Liver (tissue), 9 donors: ENCODE measurements around the gene DISC1. TPM values are rescaled to one million over a fixed set of nuclear protein-coding genes. Genes with fewer than 3 reads are reported as not detected.
A peak's percentile ranks its signal among the peaks of the same experiment; 100 is the strongest.

Experiments
- DNase-seq: peaks from one replicate; pipeline ENCODE4 v3.0.0-alpha.2; 2017; ENCODE audit warnings: low spot score
- H3K27ac ChIP-seq, 2 donors: one replicate each; pipeline ENCODE4 v1.7.0; 2013; ENCODE audit warnings: inconsistent platforms in 2 of 2, low read length in 2 of 2, control low read depth in 1 of 2, low read depth in 1 of 2, mild to moderate bottlenecking in 1 of 2
- H3K27me3 ChIP-seq, 4 donors: one replicate each; pipeline versions ENCODE4 v1.6.1 to v1.7.0; 2013; ENCODE audit warnings: low read length in 3 of 4, inconsistent platforms in 1 of 4, mild to moderate bottlenecking in 1 of 4, moderate library complexity in 1 of 4; ENCODE audit not compliant: control insufficient read depth in 4 of 4, insufficient read depth in 4 of 4
- H3K36me3 ChIP-seq, 4 donors: one replicate each; pipeline versions ENCODE4 v1.6.1 to v1.7.0; 2013; ENCODE audit warnings: low read length in 3 of 4, mild to moderate bottlenecking in 3 of 4, low read depth in 1 of 4, moderate library complexity in 1 of 4; ENCODE audit not compliant: control insufficient read depth in 4 of 4, insufficient read depth in 3 of 4
- H3K4me1 ChIP-seq, 4 donors: one replicate each; pipeline versions ENCODE4 v1.6.1 to v1.7.0; 2013; ENCODE audit warnings: low read length in 3 of 4, mild to moderate bottlenecking in 3 of 4, moderate library complexity in 1 of 4; ENCODE audit not compliant: control insufficient read depth in 4 of 4, insufficient read depth in 4 of 4
- H3K4me3 ChIP-seq, 3 donors: one replicate each; pipeline versions ENCODE4 v1.6.1 to v1.7.0; 2013; ENCODE audit warnings: low read length in 3 of 3, control low read depth in 1 of 3, low read depth in 1 of 3, mild to moderate bottlenecking in 1 of 3
- H3K9ac ChIP-seq, 2 donors: one replicate each; pipeline ENCODE4 v1.7.0; 2013; ENCODE audit warnings: low read length in 2 of 2, mild to moderate bottlenecking in 2 of 2, moderate library complexity in 2 of 2, control low read depth in 1 of 2, low read depth in 1 of 2
- H3K9me3 ChIP-seq, 4 donors: one replicate each; pipeline versions ENCODE4 v1.6.1 to v1.7.0; 2013; ENCODE audit warnings: low read length in 3 of 4; ENCODE audit not compliant: control insufficient read depth in 4 of 4
- EGR1 ChIP-seq, 2 donors: IDR thresholded peaks; 2 replicates each; pipeline ENCODE4 v1.6.1; 2016 to 2018; ENCODE audit warnings: antibody characterized with exemption in 2 of 2, low read depth in 2 of 2
- FOXA2 ChIP-seq: IDR thresholded peaks from 2 replicates; pipeline ENCODE4 v1.6.1; 2016; ENCODE audit warnings: antibody characterized with exemption
- GABPA ChIP-seq, 2 donors: IDR thresholded peaks in 1 of 2; conservative IDR thresholded peaks in 1 of 2; 2 replicates each; pipeline ENCODE4 v1.6.1; 2016; ENCODE audit warnings: antibody characterized with exemption in 2 of 2, mild to moderate bottlenecking in 1 of 2, moderate library complexity in 1 of 2
- HNF4A ChIP-seq, 2 donors: conservative IDR thresholded peaks; 2 replicates each; pipeline ENCODE4 v1.6.1; 2016; ENCODE audit warnings: antibody characterized with exemption in 2 of 2, mild to moderate bottlenecking in 2 of 2
- HNF4G ChIP-seq: IDR thresholded peaks from 2 replicates; pipeline ENCODE4 v1.6.1; 2016; ENCODE audit warnings: antibody characterized with exemption
- JUND ChIP-seq, 2 donors: IDR thresholded peaks; 2 replicates each; pipeline ENCODE4 v1.6.1; 2016; ENCODE audit warnings: antibody characterized with exemption in 2 of 2
- NR2F2 ChIP-seq: IDR thresholded peaks from 2 replicates; pipeline ENCODE4 v1.6.1; 2016; ENCODE audit warnings: antibody characterized with exemption
- RAD21 ChIP-seq, 2 donors: IDR thresholded peaks; 2 replicates each; pipeline ENCODE4 v1.6.1; 2016; ENCODE audit warnings: antibody characterized with exemption in 2 of 2, mild to moderate bottlenecking in 2 of 2
- RXRA ChIP-seq, 2 donors: IDR thresholded peaks; 2 replicates each; pipeline ENCODE4 v1.6.1; 2017 to 2018; ENCODE audit warnings: antibody characterized with exemption in 2 of 2, mild to moderate bottlenecking in 1 of 2
- SP1 ChIP-seq: IDR thresholded peaks from 2 replicates; pipeline ENCODE4 v1.6.1; 2018; ENCODE audit warnings: antibody characterized with exemption, mild to moderate bottlenecking
- TAF1 ChIP-seq: conservative IDR thresholded peaks from 2 replicates; pipeline ENCODE4 v1.6.1; 2016; ENCODE audit warnings: antibody characterized with exemption, mild to moderate bottlenecking
- YY1 ChIP-seq: IDR thresholded peaks from 2 replicates; pipeline ENCODE4 v1.6.1; 2016; ENCODE audit warnings: antibody characterized with exemption, mild to moderate bottlenecking
- WGBS: extraction: QIAGEN DNeasy Blood & Tissue Kit; methylation state at CpG from one replicate; pipeline ENCODE4 v1.1.7; 2013; 5-methylcytosine and 5-hydroxymethylcytosine counted together
- polyA plus RNA-seq, 2 donors: library from polyadenylated mRNA; stranded (reverse) in 1 of 2; unstranded in 1 of 2; fragments of 200-250 nt in 1 of 2; fragments of >200 nt in 1 of 2; fragmentation: Nextera tagmentation in 1 of 2; extraction: Ambion mirVana in 1 of 2; gene quantifications; one replicate each; pipeline versions ENCODE4 v1.2.1 to v1.2.3, GENCODE V29; 2013 to 2015
- total RNA-seq, 2 donors: library from RNA; depleted of rRNA; stranded (reverse); fragments of >200 nt; gene quantifications; one replicate each; pipeline ENCODE4 v1.2.3, GENCODE V29; 2014
- TF ChIP-seq, protein P1 (sequence below): IDR thresholded peaks from 2 replicates; pipeline ENCODE4 v1.6.1; 2016; ENCODE audit warnings: antibody characterized with exemption
- TF ChIP-seq, protein P2 (sequence below): IDR thresholded peaks from 2 replicates; pipeline ENCODE4 v1.6.1; 2016; ENCODE audit warnings: antibody characterized with exemption
- TF ChIP-seq, protein P3 (sequence below): IDR thresholded peaks from 2 replicates; pipeline ENCODE4 v1.6.1; 2016; ENCODE audit warnings: antibody characterized with exemption
- TF ChIP-seq, protein P4 (sequence below): fragments of 150-350 bp; IDR thresholded peaks from 2 replicates; pipeline ENCODE4 v1.5.1; 2017; ENCODE audit warnings: improper control_type of control experiment, low read depth, low read length; ENCODE audit not compliant: missing input control
- donor health status: healthy.
- donor health status: healthy.
- donor health status: healthy.
- donor health status: healthy.
- donor health status: healthy.

DISC1 gene
- total and polyA plus RNA-seq, 4 donors: 0.45 to 6.3 (median 2.3) TPM

DNA sequence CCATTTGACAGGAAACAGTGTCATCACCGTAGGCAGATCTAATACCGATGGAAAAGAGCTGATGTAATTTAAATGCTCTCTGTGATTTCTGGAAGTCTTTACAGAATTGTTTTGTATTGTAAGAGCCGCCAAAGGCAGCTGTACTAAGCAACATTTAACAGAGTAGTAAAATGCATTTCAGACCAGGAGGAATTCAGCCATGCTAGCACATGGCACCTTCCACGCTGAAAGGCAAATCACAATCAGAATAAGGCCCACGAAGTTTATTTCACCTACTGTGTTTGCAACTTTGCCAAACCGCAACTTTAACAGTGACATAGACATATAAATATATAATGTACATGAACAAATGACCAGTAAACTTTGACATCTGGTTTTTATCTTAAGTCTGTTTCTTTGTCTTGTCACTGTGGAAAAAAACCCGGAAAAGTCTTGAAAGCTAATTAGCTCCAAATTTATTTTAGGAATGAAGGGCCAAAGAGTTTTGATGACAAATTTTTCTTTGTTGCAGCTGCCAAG lies 26.1 kb upstream of the DISC1 start:
- WGBS: 62% methylated on average over 7 of the region's 7 CpGs
- Histone ChIP-seq H3K9ac (no peak overlapping the region), H3K9me3 (no peaks in the 10 kb centered on the region), H3K27me3 (no peaks in the 10 kb centered on the region), H3K4me3 (no peak overlapping the region), H3K4me1 (peaks cover 0 to 5% (median under 1%) of the 10 kb centered on the region in 4 donors), H3K27ac (peak overlapping the region; percentile 2 to 35), H3K36me3 (no peaks in the 10 kb centered on the region)
- TF ChIP-seq FOXA2: no peak
- TF ChIP-seq HNF4G: no peak
- TF ChIP-seq TAF1: no peak
- no peak for TF ChIP-seq EGR1 (IDR thresholded peaks at IDR 0.05; ENCODE audit: low read depth in 2 of 2)
- no peak for TF ChIP-seq HNF4A (conservative IDR thresholded peaks at IDR 0.05)
- no peak for TF ChIP-seq SP1
- TF ChIP-seq RXRA (IDR thresholded peaks at IDR 0.05): no peak
- TF ChIP-seq, protein P1, sequence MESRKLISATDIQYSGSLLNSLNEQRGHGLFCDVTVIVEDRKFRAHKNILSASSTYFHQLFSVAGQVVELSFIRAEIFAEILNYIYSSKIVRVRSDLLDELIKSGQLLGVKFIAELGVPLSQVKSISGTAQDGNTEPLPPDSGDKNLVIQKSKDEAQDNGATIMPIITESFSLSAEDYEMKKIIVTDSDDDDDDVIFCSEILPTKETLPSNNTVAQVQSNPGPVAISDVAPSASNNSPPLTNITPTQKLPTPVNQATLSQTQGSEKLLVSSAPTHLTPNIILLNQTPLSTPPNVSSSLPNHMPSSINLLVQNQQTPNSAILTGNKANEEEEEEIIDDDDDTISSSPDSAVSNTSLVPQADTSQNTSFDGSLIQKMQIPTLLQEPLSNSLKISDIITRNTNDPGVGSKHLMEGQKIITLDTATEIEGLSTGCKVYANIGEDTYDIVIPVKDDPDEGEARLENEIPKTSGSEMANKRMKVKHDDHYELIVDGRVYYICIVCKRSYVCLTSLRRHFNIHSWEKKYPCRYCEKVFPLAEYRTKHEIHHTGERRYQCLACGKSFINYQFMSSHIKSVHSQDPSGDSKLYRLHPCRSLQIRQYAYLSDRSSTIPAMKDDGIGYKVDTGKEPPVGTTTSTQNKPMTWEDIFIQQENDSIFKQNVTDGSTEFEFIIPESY: no peak
- TF ChIP-seq, protein P2, sequence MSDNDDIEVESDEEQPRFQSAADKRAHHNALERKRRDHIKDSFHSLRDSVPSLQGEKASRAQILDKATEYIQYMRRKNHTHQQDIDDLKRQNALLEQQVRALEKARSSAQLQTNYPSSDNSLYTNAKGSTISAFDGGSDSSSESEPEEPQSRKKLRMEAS: no peak
- no peak for TF ChIP-seq RAD21 (IDR thresholded peaks at IDR 0.05)
- TF ChIP-seq, protein P3, sequence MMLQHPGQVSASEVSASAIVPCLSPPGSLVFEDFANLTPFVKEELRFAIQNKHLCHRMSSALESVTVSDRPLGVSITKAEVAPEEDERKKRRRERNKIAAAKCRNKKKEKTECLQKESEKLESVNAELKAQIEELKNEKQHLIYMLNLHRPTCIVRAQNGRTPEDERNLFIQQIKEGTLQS: no peak
- no peak for TF ChIP-seq JUND (IDR thresholded peaks at IDR 0.05)
- DNase-seq: no peak

DNA sequence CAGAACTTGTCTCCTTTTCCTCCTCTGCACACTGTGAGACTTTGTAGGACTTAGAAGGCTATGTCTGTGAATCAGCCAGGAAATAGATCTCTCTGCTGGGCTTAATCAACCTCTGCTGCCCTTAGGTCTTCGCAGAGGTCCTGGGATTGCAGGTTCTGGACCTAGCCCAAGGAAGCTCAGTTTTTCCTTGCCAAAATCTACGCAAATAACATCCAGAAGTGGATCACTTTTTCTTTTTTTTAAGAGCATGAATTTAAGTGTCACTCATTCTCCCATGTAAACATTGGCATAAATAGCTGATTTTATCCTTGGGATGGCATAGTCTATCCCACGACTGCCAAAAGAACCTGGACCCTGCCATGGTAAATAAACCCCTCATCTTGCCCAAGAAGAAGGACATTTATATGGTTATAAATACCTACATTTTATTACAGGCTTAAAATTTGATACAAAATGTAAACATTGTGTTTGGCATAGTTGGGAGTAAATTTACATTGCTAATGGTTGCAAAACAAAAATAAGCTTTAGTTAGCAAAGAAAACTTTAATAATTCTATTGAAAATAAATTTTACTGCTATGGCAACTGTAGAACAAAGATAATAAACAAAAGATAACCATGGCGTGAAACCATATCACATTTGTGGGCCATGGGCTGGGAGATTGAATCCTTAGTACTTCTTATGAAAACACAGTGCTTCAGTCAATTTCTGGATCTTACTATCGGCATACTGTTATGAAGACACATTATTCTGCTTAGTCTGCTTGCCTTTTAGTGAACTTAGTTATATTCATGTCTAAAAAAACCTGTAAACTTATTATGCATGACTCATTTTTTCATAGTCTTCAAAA lies 24.5 kb upstream of the DISC1 start:
- Histone ChIP-seq H3K9ac (no peak overlapping the region), H3K27ac (no peak overlapping the region), H3K4me1 (peaks cover 0 to 5% (median under 1%) of the 10 kb centered on the region in 4 donors), H3K9me3 (no peaks in the 10 kb centered on the region), H3K36me3 (no peaks in the 10 kb centered on the region), H3K27me3 (no peaks in the 10 kb centered on the region), H3K4me3 (no peak overlapping the region)
- TF ChIP-seq NR2F2: peak; percentile 77
- TF ChIP-seq, protein P4, sequence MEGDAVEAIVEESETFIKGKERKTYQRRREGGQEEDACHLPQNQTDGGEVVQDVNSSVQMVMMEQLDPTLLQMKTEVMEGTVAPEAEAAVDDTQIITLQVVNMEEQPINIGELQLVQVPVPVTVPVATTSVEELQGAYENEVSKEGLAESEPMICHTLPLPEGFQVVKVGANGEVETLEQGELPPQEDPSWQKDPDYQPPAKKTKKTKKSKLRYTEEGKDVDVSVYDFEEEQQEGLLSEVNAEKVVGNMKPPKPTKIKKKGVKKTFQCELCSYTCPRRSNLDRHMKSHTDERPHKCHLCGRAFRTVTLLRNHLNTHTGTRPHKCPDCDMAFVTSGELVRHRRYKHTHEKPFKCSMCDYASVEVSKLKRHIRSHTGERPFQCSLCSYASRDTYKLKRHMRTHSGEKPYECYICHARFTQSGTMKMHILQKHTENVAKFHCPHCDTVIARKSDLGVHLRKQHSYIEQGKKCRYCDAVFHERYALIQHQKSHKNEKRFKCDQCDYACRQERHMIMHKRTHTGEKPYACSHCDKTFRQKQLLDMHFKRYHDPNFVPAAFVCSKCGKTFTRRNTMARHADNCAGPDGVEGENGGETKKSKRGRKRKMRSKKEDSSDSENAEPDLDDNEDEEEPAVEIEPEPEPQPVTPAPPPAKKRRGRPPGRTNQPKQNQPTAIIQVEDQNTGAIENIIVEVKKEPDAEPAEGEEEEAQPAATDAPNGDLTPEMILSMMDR: no peak
- WGBS: 47% methylated on average over 5 of the region's 5 CpGs
- no peak for DNase-seq

DNA sequence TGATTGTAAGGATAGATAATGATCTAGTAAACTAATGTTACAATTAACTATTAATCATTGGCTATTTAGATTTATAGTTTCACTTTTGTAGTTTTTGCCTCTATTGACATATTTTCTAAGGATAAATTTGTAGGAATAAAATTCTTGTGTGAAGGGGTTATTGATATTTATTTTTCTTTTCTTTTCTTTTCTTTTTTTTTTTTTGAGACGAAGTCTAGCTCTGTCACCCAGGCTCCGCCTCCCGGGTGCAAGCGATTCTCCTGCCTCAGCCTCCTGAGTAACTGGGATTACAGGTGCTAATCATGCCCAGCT lies 24.0 kb upstream of the DISC1 start:
- no peaks in the 10 kb centered on the region for H3K27me3 ChIP-seq
- no peak overlapping the region for H3K9ac ChIP-seq
- no peak overlapping the region for H3K27ac ChIP-seq
- DNase-seq: no peak
- no peaks in the 10 kb centered on the region for H3K36me3 ChIP-seq
- H3K9me3 ChIP-seq: no peaks in the 10 kb centered on the region
- WGBS: 91% methylated on average over 4 of the region's 4 CpGs
- no peak overlapping the region for H3K4me3 ChIP-seq
- peaks cover 0 to 5% (median under 1%) of the 10 kb centered on the region in 4 donors for H3K4me1 ChIP-seq
- TF ChIP-seq, protein P2: no peak
- TF ChIP-seq YY1 (no peak), HNF4A (conservative IDR thresholded peaks at IDR 0.05) (no peak), JUND (IDR thresholded peaks at IDR 0.05) (no peak), NR2F2 (no peak), GABPA (IDR thresholded peaks at IDR 0.05 in 1 of 2, conservative IDR thresholded peaks at IDR 0.05 in 1 of 2) (no peak), SP1 (no peak), RXRA (IDR thresholded peaks at IDR 0.05) (no peak), EGR1 (IDR thresholded peaks at IDR 0.05; ENCODE audit: low read depth in 2 of 2) (no peak), RAD21 (IDR thresholded peaks at IDR 0.05) (no peak), HNF4G (no peak)
- TF ChIP-seq, protein P1: no peak
- TF ChIP-seq, protein P4: no peak
